Measurements from ENCODE around the gene CPXM1.
"Not testable (repeated sequence)": the region's sequence is repeated elsewhere in the genome, so short reads cannot be mapped to it uniquely, and the experiment has no call there.

CPXM1 gene

DNA sequence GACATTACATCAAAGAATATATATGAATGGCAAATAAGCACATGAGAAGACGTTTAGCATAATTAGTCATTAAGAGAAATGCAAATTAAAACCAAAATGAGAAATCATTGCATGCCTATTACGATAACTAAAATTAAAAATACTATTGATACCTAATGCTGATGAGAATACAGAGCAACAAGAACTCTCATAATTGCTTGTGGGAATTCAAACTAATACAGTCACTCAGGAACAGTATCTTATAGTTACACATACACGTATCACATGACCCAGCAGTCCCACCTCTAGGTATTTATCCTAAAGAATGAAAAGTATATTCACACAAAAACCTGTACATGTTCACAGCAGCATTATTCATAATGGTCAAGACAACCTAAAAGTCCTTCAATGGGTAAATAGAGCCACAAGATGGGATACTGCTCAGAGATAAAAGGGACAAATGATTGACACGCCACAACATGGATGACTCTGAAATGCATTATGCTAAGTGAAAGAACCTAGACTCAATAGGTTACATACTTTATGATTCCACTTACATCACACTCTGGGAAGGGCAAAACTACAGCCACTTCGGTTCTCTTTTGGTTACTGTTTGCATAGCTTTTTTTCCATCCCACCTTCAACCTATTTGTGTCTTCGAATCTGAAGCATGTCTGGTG is 16.4 kb downstream of the CPXM1 start:
- Mint-ChIP-seq H3K4me1 (ENCODE audit: low read depth in 2 of 2) (no peaks in the 10 kb centered on the region), H3K36me3 (ENCODE audit: insufficient read depth) (no peaks in the 10 kb centered on the region), H3K27me3 (peaks cover 23 to 35% of the 10 kb centered on the region in 2 donors), H3K27ac (no peak overlapping the region), H3K9me3 (no peaks in the 10 kb centered on the region), H3K4me3 (no peak overlapping the region)
- ATAC-seq (replicated peaks) (no peak), DNase-seq (no peak)

DNA sequence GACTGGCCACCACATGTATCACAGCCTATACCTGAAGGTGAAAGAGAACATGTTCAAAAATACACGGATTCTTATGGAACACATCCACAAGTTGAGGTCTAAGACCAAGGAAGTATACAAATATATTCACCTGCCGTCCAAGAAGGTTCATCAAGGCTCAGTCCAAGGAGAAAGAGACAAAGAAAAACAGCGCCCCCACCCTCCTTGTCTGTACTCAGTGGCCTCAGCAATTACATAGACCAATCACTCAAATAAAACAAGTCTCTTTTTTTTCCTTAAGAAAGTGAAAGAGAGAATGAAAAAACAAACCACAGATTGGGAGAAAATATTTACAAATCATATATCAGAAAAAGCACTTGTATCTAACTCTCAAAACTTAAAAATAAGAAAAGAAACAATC is 19.5 kb downstream of the CPXM1 start:
- Mint-ChIP-seq H3K36me3 (ENCODE audit: insufficient read depth) (no peaks in the 10 kb centered on the region), H3K27ac (no peak overlapping the region), H3K4me1 (ENCODE audit: low read depth in 2 of 2) (no peaks in the 10 kb centered on the region), H3K27me3 (peaks cover 33 to 54% of the 10 kb centered on the region in 2 donors), H3K4me3 (no peak overlapping the region), H3K9me3 (no peaks in the 10 kb centered on the region)
- no peak for DNase-seq
- ATAC-seq (replicated peaks): no peak

DNA sequence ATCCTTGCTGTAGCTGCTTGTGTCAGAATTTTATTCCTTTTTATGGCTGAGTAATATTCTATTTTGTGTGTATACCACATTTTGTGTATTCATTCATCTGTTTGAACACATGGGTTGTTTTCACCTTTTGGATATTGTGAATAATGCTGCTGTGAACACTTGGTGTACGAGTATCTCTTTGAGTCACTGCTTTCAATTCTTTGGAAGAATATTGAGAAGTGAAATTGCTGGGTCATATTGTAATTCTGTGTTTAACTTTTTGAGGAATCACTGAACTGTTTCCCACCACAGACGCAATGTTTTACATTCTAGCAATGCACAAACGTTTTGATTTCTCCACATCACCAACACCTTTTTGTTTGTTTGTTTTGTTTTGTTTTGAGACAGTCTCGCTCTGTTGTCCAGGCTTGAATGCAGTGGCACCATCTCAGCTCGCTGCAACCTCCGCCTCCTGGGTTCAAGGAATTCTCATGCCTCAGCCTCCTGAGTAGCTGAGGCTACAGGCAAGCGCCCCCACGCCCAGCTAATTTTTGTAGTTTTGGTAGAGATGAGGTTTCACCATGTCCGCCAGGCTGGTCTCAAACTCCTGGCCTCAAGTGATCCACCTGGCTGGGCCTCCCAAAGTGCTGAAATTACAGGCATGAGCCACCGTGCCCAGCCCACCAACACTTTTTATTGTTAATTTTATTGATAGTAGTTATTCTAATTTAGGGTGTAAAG is 21.7 kb downstream of the CPXM1 start:
- DNase-seq (no peak), ATAC-seq (replicated peaks) (no peak)
- Mint-ChIP-seq H3K36me3 (ENCODE audit: insufficient read depth) (no peaks in the 10 kb centered on the region), H3K4me1 (ENCODE audit: low read depth in 2 of 2) (no peaks in the 10 kb centered on the region), H3K4me3 (no peak overlapping the region), H3K9me3 (no peaks in the 10 kb centered on the region), H3K27me3 (peaks cover 41 to 54% of the 10 kb centered on the region in 2 donors), H3K27ac (no peak overlapping the region)

DNA sequence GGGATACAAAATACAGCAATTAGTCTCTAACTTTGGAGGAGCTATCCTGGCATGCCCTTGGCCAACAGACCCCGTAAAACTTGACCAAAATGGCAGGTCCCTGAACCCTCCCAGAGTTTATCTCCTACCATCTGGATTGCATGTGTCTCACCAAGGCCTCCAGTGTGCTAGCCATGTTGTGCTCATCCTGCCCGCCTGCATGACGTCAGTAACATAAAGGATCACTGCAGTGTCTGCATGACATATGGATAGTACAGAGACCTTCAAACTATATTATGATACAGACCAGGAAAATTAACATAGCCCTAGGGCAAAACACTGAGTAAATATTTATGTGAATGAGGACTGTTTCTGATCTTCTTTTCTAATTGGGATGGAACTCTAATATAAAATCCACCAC is 25.3 kb downstream of the CPXM1 start:
- H3K9me3 Mint-ChIP-seq: no peaks in the 10 kb centered on the region
- no peak overlapping the region for H3K27ac Mint-ChIP-seq
- DNase-seq: no peak
- H3K4me3 Mint-ChIP-seq: no peak overlapping the region
- H3K4me1 Mint-ChIP-seq (ENCODE audit: low read depth in 2 of 2): peaks cover 0 to 7% of the 10 kb centered on the region in 2 donors
- H3K36me3 Mint-ChIP-seq (ENCODE audit: insufficient read depth): no peaks in the 10 kb centered on the region
- no peak for ATAC-seq (replicated peaks)
- H3K27me3 Mint-ChIP-seq: peaks cover 30 to 41% of the 10 kb centered on the region in 2 donors

DNA sequence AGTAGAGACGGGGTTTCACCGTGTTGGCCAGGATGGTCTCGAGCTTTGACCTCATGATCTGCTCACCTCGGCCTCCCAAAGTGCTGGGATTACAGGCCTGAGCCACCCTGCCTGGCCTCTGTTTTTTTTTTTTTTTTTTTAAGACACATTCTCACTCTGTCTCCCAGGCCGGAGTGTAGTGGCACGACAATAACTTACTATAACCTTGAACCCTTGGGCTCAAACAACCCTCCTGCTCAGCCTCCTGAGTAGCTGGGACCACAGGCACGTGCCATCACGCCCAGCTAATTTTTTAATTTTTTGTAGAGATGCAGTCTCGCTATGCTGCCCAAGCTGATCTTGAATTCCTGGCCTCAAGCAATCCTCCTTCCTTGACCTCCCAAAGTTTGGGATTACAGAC is 26.6 kb downstream of the CPXM1 start:
- Mint-ChIP-seq H3K36me3 (ENCODE audit: insufficient read depth) (no peaks in the 10 kb centered on the region), H3K27me3 (peaks cover 24 to 48% of the 10 kb centered on the region in 2 donors), H3K4me3 (no peak overlapping the region), H3K4me1 (ENCODE audit: low read depth in 2 of 2) (peaks cover 0 to 9% of the 10 kb centered on the region in 2 donors), H3K27ac (no peak overlapping the region), H3K9me3 (no peaks in the 10 kb centered on the region)
- no peak for ATAC-seq (replicated peaks)
- DNase-seq: no peak

DNA sequence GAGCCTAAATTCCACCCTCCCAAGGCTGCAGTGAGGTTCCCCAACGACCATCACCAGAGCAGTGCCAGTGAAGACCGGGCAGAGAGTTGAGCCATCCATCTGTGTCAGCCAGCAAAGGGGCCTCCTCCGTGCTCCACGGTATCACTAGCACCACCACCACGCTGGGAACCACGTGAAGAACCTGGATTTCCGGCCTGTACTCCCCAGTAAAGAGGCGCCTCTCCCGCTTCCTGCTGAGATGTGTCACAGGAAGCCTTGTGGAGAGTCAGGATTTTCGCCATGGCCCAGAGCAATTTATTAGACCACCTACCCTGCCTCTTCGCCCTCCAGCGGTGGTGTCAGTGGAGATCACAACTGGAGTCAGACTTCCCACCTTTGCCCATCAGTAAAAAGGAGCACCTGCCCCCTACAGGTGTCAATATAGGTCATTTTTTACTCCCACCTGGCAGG is 28.8 kb downstream of the CPXM1 start:
- Mint-ChIP-seq H3K4me3 (peak overlapping the region; percentile 6 to 17), H3K27me3 (peaks cover 25 to 50% of the 10 kb centered on the region in 2 donors), H3K9me3 (no peaks in the 10 kb centered on the region), H3K27ac (no peak overlapping the region), H3K36me3 (ENCODE audit: insufficient read depth) (no peaks in the 10 kb centered on the region), H3K4me1 (ENCODE audit: low read depth in 2 of 2) (peaks cover 0 to 9% of the 10 kb centered on the region in 2 donors)
- ATAC-seq (replicated peaks) (peak; percentile 27), DNase-seq (no peak)

DNA sequence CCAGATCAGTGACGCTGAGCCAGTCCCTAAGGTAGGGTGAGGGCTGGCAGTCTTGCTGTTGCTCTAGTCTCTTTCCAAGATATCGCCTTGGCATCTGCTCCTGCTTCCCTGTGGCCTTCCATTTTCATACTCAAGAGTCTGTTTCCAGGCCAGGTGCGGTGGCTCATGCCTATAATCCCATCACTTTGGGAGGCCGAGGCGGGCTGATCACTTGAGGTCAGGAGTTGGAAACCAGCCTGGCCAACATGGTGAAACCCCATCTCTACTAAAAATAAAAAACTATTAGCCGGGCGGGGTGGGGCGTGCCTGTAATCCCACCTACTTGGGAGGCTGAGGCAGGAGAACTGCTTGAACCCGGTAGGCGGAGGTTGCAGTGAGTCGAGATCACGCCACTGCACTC is 30.3 kb downstream of the CPXM1 start:
- H3K9me3 Mint-ChIP-seq, DNase-seq: not testable (repeated sequence)

DNA sequence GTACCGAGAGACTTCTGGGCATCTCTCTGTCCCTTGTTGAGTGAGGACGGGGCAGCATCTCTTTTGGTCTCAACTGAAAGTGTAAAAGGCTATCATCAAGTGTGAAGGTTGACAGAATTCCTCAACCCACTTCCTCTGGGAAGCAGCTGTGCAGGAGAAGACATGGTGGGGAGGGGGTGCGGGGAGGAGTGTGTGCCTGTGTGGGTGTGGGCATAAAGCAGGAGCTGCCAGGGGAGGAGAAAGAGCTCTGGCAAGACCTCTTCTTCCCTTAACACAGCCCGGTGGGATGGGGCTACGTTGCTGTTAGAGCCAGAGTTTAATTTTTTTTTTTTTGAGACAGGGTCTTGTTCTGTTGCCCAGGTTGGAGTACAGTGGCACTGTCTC is 31.8 kb downstream of the CPXM1 start:
- DNase-seq (no peak), ATAC-seq (replicated peaks) (no peak)
- no peaks in the 10 kb centered on the region for H3K36me3 Mint-ChIP-seq (ENCODE audit: insufficient read depth)
- peaks cover 16 to 50% of the 10 kb centered on the region in 2 donors for H3K27me3 Mint-ChIP-seq
- no peak overlapping the region for H3K4me3 Mint-ChIP-seq
- H3K9me3 Mint-ChIP-seq: no peaks in the 10 kb centered on the region
- H3K27ac Mint-ChIP-seq: no peak overlapping the region
- H3K4me1 Mint-ChIP-seq (ENCODE audit: low read depth in 2 of 2): peaks cover 0 to 9% of the 10 kb centered on the region in 2 donors

More for the DNA sequence above, 30.3 kb downstream of the CPXM1 start:
- H3K4me3 Mint-ChIP-seq; ATAC-seq (replicated peaks); H3K27ac Mint-ChIP-seq; H3K4me1 Mint-ChIP-seq (ENCODE audit: low read depth in 2 of 2); H3K36me3 Mint-ChIP-seq (ENCODE audit: insufficient read depth): not testable (repeated sequence)
- peaks cover 21 to 47% of the 10 kb centered on the region in 2 donors for H3K27me3 Mint-ChIP-seq

DNA sequence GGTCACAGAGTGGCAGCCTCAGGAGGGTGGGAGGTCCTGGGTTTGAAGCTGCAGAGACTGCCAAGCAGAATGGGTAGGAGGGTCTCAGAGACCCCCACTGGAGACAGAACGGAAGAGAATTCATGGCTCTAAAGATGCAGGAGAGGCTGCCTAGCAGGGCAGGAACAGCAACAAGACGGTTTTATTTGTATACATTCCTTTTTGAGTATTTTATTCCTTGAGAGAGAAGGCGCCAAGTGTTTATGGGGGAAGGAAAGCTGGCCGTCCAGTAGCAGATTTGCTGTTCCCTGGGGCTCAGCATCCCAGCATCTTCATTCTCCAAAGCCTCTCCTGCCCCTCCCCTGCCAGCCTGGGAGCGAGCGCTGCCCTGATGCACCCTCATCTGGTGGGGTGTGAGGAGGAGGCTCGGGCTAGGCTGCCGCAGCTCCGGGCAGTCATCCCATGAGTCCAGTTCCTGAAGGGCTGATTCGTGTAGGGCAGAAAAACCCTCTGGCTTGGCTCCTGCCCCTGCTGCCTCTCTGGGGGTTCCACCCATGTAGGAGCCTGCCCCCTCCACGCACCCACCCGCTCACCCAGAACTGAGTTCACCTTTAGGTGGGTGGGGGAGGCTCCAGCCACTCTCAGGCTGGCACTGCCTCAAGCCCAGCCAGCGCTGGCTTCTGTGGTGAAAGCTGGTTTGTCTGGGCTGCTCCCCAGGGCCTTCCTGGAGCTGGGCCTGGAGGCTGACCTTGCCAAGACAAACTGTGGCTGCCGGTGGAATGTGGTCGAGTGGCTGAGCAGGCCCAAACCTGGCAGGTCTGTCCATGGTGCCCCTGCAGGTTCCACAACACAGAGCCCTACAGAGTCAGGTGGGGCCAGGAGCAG is 32.4 kb downstream of the CPXM1 start:
- DNase-seq: no peak
- H3K4me3 Mint-ChIP-seq: no peak overlapping the region
- H3K27me3 Mint-ChIP-seq: peaks cover 16 to 53% of the 10 kb centered on the region in 2 donors
- H3K9me3 Mint-ChIP-seq: no peaks in the 10 kb centered on the region
- H3K4me1 Mint-ChIP-seq (ENCODE audit: low read depth in 2 of 2): peaks cover 0 to 9% of the 10 kb centered on the region in 2 donors
- no peaks in the 10 kb centered on the region for H3K36me3 Mint-ChIP-seq (ENCODE audit: insufficient read depth)
- H3K27ac Mint-ChIP-seq: no peak overlapping the region
- no peak for ATAC-seq (replicated peaks)

DNA sequence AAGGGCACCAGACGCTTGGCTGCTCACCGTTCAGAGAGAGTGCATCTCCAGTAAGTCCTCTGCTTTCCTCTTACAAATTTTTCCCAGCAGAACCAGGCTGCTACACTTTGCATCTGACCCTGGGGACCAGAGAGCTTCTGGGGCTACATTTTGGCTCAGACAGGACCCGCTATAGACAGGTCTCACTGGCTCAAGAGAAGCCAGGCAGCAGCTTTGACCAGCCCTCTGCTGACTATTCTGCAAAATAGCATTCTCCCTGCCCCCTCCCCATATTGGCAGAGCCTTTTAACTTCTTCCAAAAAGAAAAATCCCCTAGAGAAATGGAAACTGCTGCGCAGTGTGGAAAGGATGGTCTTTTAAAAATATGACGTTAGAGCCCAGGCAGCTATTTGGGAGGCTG is 37.2 kb downstream of the CPXM1 start:
- no peaks in the 10 kb centered on the region for H3K9me3 Mint-ChIP-seq
- ATAC-seq (replicated peaks) (no peak), DNase-seq (no peak)
- no peak overlapping the region for H3K27ac Mint-ChIP-seq
- peaks cover 20 to 63% of the 10 kb centered on the region in 2 donors for H3K27me3 Mint-ChIP-seq
- peaks cover 0 to 3% of the 10 kb centered on the region in 2 donors for H3K4me1 Mint-ChIP-seq (ENCODE audit: low read depth in 2 of 2)
- H3K4me3 Mint-ChIP-seq: no peak overlapping the region
- H3K36me3 Mint-ChIP-seq (ENCODE audit: insufficient read depth): no peaks in the 10 kb centered on the region

DNA sequence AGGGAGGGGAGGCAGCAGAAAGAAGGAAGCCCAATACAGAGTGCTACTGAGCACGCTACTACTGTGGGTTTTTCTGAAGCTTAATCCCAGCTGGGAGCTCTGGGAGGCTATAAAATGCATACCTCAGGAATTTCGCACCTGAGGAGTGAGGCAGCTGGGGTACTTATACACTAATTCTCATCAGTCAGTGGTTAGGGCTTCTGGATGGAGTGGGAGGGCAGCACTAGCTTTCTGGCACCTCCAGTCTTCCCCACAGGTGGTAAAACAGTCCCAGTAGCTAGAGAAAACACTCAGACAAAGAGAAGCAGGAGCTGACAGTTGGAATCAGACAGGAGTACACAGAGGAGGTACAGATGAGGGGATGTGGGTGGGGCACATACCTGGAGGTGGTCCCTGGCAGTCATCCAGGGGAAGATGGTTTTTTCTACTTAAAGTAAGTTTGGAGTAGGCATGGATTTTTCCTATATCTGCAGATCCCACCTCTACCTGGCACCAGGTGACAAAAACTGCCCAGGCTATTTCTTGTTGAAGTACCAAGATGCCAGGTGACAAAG is 37.8 kb downstream of the CPXM1 start:
- Mint-ChIP-seq H3K27me3 (peaks cover 18 to 61% of the 10 kb centered on the region in 2 donors), H3K27ac (no peak overlapping the region), H3K9me3 (no peaks in the 10 kb centered on the region), H3K4me1 (ENCODE audit: low read depth in 2 of 2) (peaks cover 0 to 3% of the 10 kb centered on the region in 2 donors), H3K4me3 (no peak overlapping the region), H3K36me3 (ENCODE audit: insufficient read depth) (no peaks in the 10 kb centered on the region)
- DNase-seq (no peak), ATAC-seq (replicated peaks) (no peak)

DNA sequence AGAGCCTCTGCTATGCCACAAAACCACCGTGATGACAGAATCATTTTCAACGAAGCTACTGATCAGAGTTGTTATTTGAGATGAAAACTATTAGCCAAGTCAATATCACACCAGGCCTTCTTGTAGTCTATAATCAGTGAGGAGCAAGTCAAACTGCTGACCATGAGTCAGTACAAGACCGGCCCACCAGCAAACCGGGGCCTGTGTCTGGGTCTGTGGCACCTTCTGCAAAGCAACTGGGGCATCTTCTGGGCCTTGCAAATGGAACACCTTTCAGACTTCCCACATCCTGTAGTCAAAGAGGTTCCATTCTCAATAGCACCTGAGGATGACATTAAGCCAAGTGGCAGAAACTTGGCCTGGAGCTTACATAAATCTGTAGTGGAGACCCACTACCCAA is 38.5 kb downstream of the CPXM1 start:
- H3K27ac Mint-ChIP-seq: no peak overlapping the region
- no peaks in the 10 kb centered on the region for H3K9me3 Mint-ChIP-seq

DNA sequence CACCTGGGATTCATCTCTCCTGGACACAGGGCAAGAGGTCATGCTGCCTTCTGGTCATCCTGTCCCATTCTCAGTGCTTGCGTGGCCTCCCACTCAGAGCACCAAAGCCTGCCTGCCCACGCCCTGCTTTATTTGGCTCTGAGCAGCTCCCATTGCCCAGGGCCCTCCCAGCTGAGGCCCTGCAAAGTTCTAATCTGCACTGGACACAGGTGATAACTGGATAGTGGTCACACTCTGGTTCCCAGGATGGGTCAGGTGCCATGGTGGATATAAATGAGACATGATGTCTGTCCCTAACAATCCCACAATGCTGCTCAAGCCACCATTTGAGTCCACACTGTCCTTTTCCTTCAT is 39.5 kb downstream of the CPXM1 start:
- H3K27ac Mint-ChIP-seq: no peak overlapping the region
- H3K4me1 Mint-ChIP-seq (ENCODE audit: low read depth in 2 of 2): peaks cover 4 to 9% of the 10 kb centered on the region in 2 donors
- no peaks in the 10 kb centered on the region for H3K9me3 Mint-ChIP-seq
- peaks cover 3% of the 10 kb centered on the region for H3K36me3 Mint-ChIP-seq (ENCODE audit: insufficient read depth)
- no peak overlapping the region for H3K4me3 Mint-ChIP-seq
- no peak for ATAC-seq (replicated peaks)
- DNase-seq: no peak
- H3K27me3 Mint-ChIP-seq: peaks cover 9 to 70% of the 10 kb centered on the region in 2 donors

More for the DNA sequence above, 38.5 kb downstream of the CPXM1 start:
- ATAC-seq (replicated peaks) (no peak), DNase-seq (no peak)
- no peak overlapping the region for H3K4me3 Mint-ChIP-seq
- peaks cover 10 to 61% of the 10 kb centered on the region in 2 donors for H3K27me3 Mint-ChIP-seq
- no peaks in the 10 kb centered on the region for H3K36me3 Mint-ChIP-seq (ENCODE audit: insufficient read depth)
- peaks cover 0 to 3% of the 10 kb centered on the region in 2 donors for H3K4me1 Mint-ChIP-seq (ENCODE audit: low read depth in 2 of 2)

Measured in effector memory CD8-positive, alpha-beta T cell (primary cell).